ENCODE results near the gene ANKRD16.
"Not testable (repeated sequence)": the region's sequence is repeated elsewhere in the genome, so short reads cannot be mapped to it uniquely, and the experiment has no call there.

The ANKRD16 gene

GRCh38 chr10:5889624-5890451 is at the start of gene ANKRD16, which contains the start of gene FBH1:
TSS of gene ANKRD16 (minus strand) at chr10:5889893. CDS start at chr10:5889354, 539 bp downstream.
TSS of gene FBH1 (plus strand) at chr10:5890243. CDS start at chr10:5890346, 103 bp downstream.
- DNase-seq, result peak; percentile 98

- DNase-seq, result no peak
These were observed 48.6 kb upstream of the ANKRD16 start for GRCh38 chr10:5938291-5938690.

- no peak for DNase-seq
These were observed 47.3 kb upstream of the ANKRD16 start for GRCh38 chr10:5937016-5937415.

- DNase-seq, result no peak
These were observed 45.9 kb upstream of the ANKRD16 start for GRCh38 chr10:5935628-5936027.

- no peak for DNase-seq
These were observed 44.3 kb upstream of the ANKRD16 start for GRCh38 chr10:5933909-5934546.

GRCh38 chr10:5932345-5932744 is 42.7 kb upstream of the ANKRD16 start:
- DNase-seq, result no peak

- DNase-seq, result no peak
These were observed 40.6 kb upstream of the ANKRD16 start for GRCh38 chr10:5930272-5930671.

GRCh38 chr10:5929442-5929841 is 39.7 kb upstream of the ANKRD16 start:
- no peak for DNase-seq

GRCh38 chr10:5927306-5927705 is 37.6 kb upstream of the ANKRD16 start:
- peak; percentile 41 for DNase-seq

- no peak for DNase-seq
These were observed 35.2 kb upstream of the ANKRD16 start for GRCh38 chr10:5924889-5925288.

GRCh38 chr10:5921746-5922145 is 32.1 kb upstream of the ANKRD16 start:
- DNase-seq, result no peak

- DNase-seq, result no peak
These were observed 29.9 kb upstream of the ANKRD16 start for GRCh38 chr10:5919568-5919967.

GRCh38 chr10:5918763-5919162 is 29.1 kb upstream of the ANKRD16 start:
- no peak for DNase-seq

- no peak for DNase-seq
These were observed 27.6 kb upstream of the ANKRD16 start for GRCh38 chr10:5917305-5917704.

GRCh38 chr10:5915451-5915850 is 25.8 kb upstream of the ANKRD16 start:
- no peak for DNase-seq

GRCh38 chr10:5913736-5914135 is 24.0 kb upstream of the ANKRD16 start:
- no peak for DNase-seq

GRCh38 chr10:5911670-5912069 is 22.0 kb upstream of the ANKRD16 start:
- no peak for DNase-seq

GRCh38 chr10:5910323-5911100 is 20.8 kb upstream of the ANKRD16 start:
- DNase-seq, result peak; percentile 3

- not testable (repeated sequence) for DNase-seq
These were observed 19.0 kb upstream of the ANKRD16 start for GRCh38 chr10:5908676-5909075.

- DNase-seq, result no peak
These were observed 17.0 kb upstream of the ANKRD16 start for GRCh38 chr10:5906651-5907050.

- DNase-seq, result no peak
These were observed 16.3 kb upstream of the ANKRD16 start for GRCh38 chr10:5905854-5906507.

- DNase-seq, result no peak
These were observed 14.5 kb upstream of the ANKRD16 start for GRCh38 chr10:5904227-5904626.

- DNase-seq, result no peak
These were observed 13.9 kb upstream of the ANKRD16 start for GRCh38 chr10:5903563-5903962.

All from fibroblast of upper back skin (primary cell).